Body of pancreas (tissue), 4 donors: ENCODE data around the gene KCNJ6. TPM values are rescaled to one million over a fixed set of nuclear protein-coding genes. Genes with fewer than 3 reads are reported as not detected.

Experiments
- ATAC-seq: fragments of 150-250 bp; one replicate; pipeline ENCODE4 v1.9.1; 2016
- DNase-seq, 4 donors: peaks; one replicate each; pipeline ENCODE4 v3.0.0-alpha.2; 2019
- H3K27ac ChIP-seq, 4 donors: fragments of 200-600 bp; sonication (generic); 1 replicate in 3 of 4; 2 replicates in 1 of 4; pipeline versions ENCODE4 v1.5.1 to v1.6.1; 2016 to 2019; ENCODE audit warnings: mild to moderate bottlenecking in 1 of 4, mixed read lengths in 1 of 4, moderate library complexity in 1 of 4
- H3K27me3 ChIP-seq, 2 donors: fragments of 200-600 bp; sonication (generic); one replicate each; pipeline ENCODE4 v1.6.0; 2016; ENCODE audit warnings: mild to moderate bottlenecking in 1 of 2
- H3K36me3 ChIP-seq, 2 donors: fragments of 200-600 bp; sonication (generic); replicated peaks in 1 of 2; 2 replicates each; pipeline ENCODE4 v1.5.1; 2016; ENCODE audit warnings: low read depth in 2 of 2; ENCODE audit not compliant: insufficient read depth in 1 of 2
- H3K4me1 ChIP-seq: fragments of 200-600 bp; sonication (generic); one replicate; pipeline ENCODE4 v1.6.0; 2016
- H3K4me3 ChIP-seq, 2 donors: fragments of 200-600 bp; sonication (generic); 1 replicate in 1 of 2; 2 replicates in 1 of 2; pipeline ENCODE4 v1.5.1; 2016 to 2019
- H3K9me3 ChIP-seq, 3 donors: fragments of 200-600 bp; sonication (generic); 1 replicate in 2 of 3; 2 replicates in 1 of 3; pipeline ENCODE4 v1.5.1; 2016
- CTCF ChIP-seq, 7 experiments: fragments of 450-650 bp in 4 of 7; fragments of 200-600 bp in 3 of 7; sonication (generic) in 3 of 7; IDR thresholded peaks; one replicate each; pipeline ENCODE4 v1.5.1; 2016 to 2019; ENCODE audit warnings: antibody characterized with exemption in 7 of 7
- POLR2A ChIP-seq, 3 donors: fragments of 450-650 bp; IDR thresholded peaks; one replicate each; pipeline ENCODE4 v1.6.1; 2016; ENCODE audit warnings: antibody characterized with exemption in 3 of 3, mild to moderate bottlenecking in 2 of 3
- WGBS, 2 donors: methylation state at CpG; one replicate each; pipeline ENCODE4 v1.1.5; 2017; 5-methylcytosine and 5-hydroxymethylcytosine counted together
- intact Hi-C: fragments of 100-400 bp; cut with DNase I; formaldehyde crosslinking; loops from one replicate; pipeline ENCODE4 v1.15.1; 2023
- total RNA-seq, 2 donors: library from RNA; depleted of rRNA; stranded (reverse); fragments of >200 nt; gene quantifications; one replicate each; pipeline ENCODE4 v1.1.0, GENCODE V29; 2016

KCNJ6 gene
- total RNA-seq, 2 donors from 2014 or later = under 0.01 to 0.78 TPM

GRCh38 chr21:37860416-37860815 is 55.8 kb downstream of the KCNJ6 start:
- Histone ChIP-seq H3K9me3 (no peaks in the 10 kb centered on the region), H3K36me3 (no peaks in the 10 kb centered on the region), H3K27ac (no peak overlapping the region), H3K27me3 (no peaks in the 10 kb centered on the region), H3K4me3 (no peak overlapping the region), H3K4me1 (peaks cover 7% of the 10 kb centered on the region)
- intact Hi-C loops = no loop called here
- DNase-seq (no peak), ATAC-seq (no peak)
- 67 to 69% methylated on average over 2 of the region's 2 CpGs for WGBS, 2 donors
- TF ChIP-seq CTCF (IDR thresholded peaks at IDR 0.05) (no peak), POLR2A (IDR thresholded peaks at IDR 0.05) (no peak)

- Histone ChIP-seq H3K27me3 (no peaks in the 10 kb centered on the region), H3K36me3 (no peaks in the 10 kb centered on the region), H3K27ac (no peak overlapping the region), H3K4me3 (no peak overlapping the region), H3K9me3 (no peaks in the 10 kb centered on the region), H3K4me1 (no peaks in the 10 kb centered on the region)
- WGBS, 2 donors = 44 to 55% methylated on average over 8 of the region's 8 CpGs
- intact Hi-C loops = no loop called here
- DNase-seq (no peak), ATAC-seq (no peak)
- TF ChIP-seq POLR2A (IDR thresholded peaks at IDR 0.05) (no peak), CTCF (IDR thresholded peaks at IDR 0.05) (no peak)
These were observed 60.3 kb downstream of the KCNJ6 start for GRCh38 chr21:37855647-37856625.

GRCh38 chr21:37855271-37855646 is 61.0 kb downstream of the KCNJ6 start:
- intact Hi-C loops = no loop called here
- H3K27ac ChIP-seq = no peak overlapping the region
- no peaks in the 10 kb centered on the region for H3K4me1 ChIP-seq
- no peak for TF ChIP-seq CTCF (IDR thresholded peaks at IDR 0.05)
- WGBS, 2 donors = 71 to 72% methylated on average over 2 of the region's 2 CpGs
- H3K4me3 ChIP-seq = no peak overlapping the region
- no peak for DNase-seq
- no peaks in the 10 kb centered on the region for H3K27me3 ChIP-seq
- no peaks in the 10 kb centered on the region for H3K9me3 ChIP-seq
- no peak for ATAC-seq
- H3K36me3 ChIP-seq = no peaks in the 10 kb centered on the region

GRCh38 chr21:37849506-37850102 is 66.7 kb downstream of the KCNJ6 start:
- Histone ChIP-seq H3K4me1 (peaks cover 22% of the 10 kb centered on the region), H3K4me3 (no peak overlapping the region), H3K36me3 (no peaks in the 10 kb centered on the region), H3K27me3 (no peaks in the 10 kb centered on the region), H3K9me3 (no peaks in the 10 kb centered on the region), H3K27ac (no peak overlapping the region)
- intact Hi-C loops = no loop called here
- ATAC-seq = no peak
- TF ChIP-seq POLR2A (IDR thresholded peaks at IDR 0.05) (no peak), CTCF (IDR thresholded peaks at IDR 0.05) (no peak)
- WGBS, 2 donors = 77% methylated on average over 4 of the region's 4 CpGs
- DNase-seq = no peak
